HEK293 (cell line): ENCODE data around the gene PHC1.

Source experiments
- CTCF ChIA-PET: fragments of 350-600 bp; formaldehyde crosslinking; extraction: SDS; loops from one replicate; lab custom pipeline; 2021; ENCODE audit warnings: antibody characterized with exemption; lab: Yijun Ruan, JAX
- POLR2A ChIA-PET: fragments of 300-600 bp; formaldehyde crosslinking; extraction: SDS; loops from one replicate; lab custom pipeline; 2020; ENCODE audit warnings: antibody characterized with exemption, inconsistent platforms; lab: Yijun Ruan, JAX
- H3K27ac ChIP-seq: fragments of 200-500 bp; sonication (Bioruptor generic); 2 replicates; pipeline ENCODE4 v1.5.1; 2014; ENCODE audit warnings: low read depth, low read length, control low read depth, inconsistent platforms; ENCODE audit errors: extremely low read depth
- H3K36me3 ChIP-seq, 2 experiments: fragments of 200-500 bp in 1 of 2; sonication (Bioruptor generic) in 1 of 2; 1 replicate in 1 of 2; 2 replicates in 1 of 2; pipeline ENCODE4 v1.5.1; 2014 to 2017; ENCODE audit warnings: inconsistent platforms in 2 of 2, low read length in 2 of 2; ENCODE audit not compliant: control insufficient read depth in 2 of 2, insufficient read depth in 1 of 2
- H3K4me1 ChIP-seq: fragments of 200-500 bp; sonication (Bioruptor generic); 2 replicates; pipeline ENCODE4 v1.5.1; 2014; ENCODE audit warnings: mild to moderate bottlenecking, low read length, inconsistent platforms; ENCODE audit not compliant: control insufficient read depth, insufficient read depth
- H3K4me3 ChIP-seq: 2 replicates; pipeline ENCODE4 v1.5.1; 2011; ENCODE audit warnings: low read depth, mild to moderate bottlenecking, control low read depth, low read length, moderate library complexity
- H3K9me3 ChIP-seq: fragments of 200-500 bp; sonication (Bioruptor generic); 2 replicates; pipeline ENCODE4 v1.5.1; 2014; ENCODE audit warnings: low read depth, low read length, inconsistent platforms; ENCODE audit not compliant: control insufficient read depth, insufficient read depth
- AEBP2 ChIP-seq: fragments of 450-650 bp; formaldehyde crosslinking; IDR thresholded peaks from 2 replicates; pipeline ENCODE4 v1.5.1; 2016; ENCODE audit warnings: missing biosample characterization, missing genetic modification characterization, borderline replicate concordance
- BCL11A ChIP-seq: fragments of 450-650 bp; formaldehyde crosslinking; IDR thresholded peaks from 2 replicates; pipeline ENCODE4 v1.5.1; 2016; ENCODE audit warnings: low read depth, missing biosample characterization, missing genetic modification characterization
- BCL6B ChIP-seq: fragments of 450-650 bp; formaldehyde crosslinking; IDR thresholded peaks from 2 replicates; pipeline ENCODE4 v1.5.1; 2017; ENCODE audit warnings: missing biosample characterization, missing genetic modification characterization
- GLI2 ChIP-seq: fragments of 450-650 bp; formaldehyde crosslinking; IDR thresholded peaks from 2 replicates; pipeline ENCODE4; 2017; ENCODE audit warnings: missing biosample characterization, missing genetic modification characterization, low read depth, borderline replicate concordance
- HOXC10 ChIP-seq: sonication (generic); formaldehyde crosslinking; IDR thresholded peaks from 2 replicates; pipeline ENCODE4 v1.8.1; 2023; ENCODE audit warnings: mild to moderate bottlenecking, missing genetic modification reagents
- IKZF3 ChIP-seq: fragments of 450-650 bp; IDR thresholded peaks from 2 replicates; pipeline ENCODE4 v1.5.0; 2018; ENCODE audit warnings: missing biosample characterization, mild to moderate bottlenecking, missing genetic modification characterization, moderate library complexity
- SP7 ChIP-seq: fragments of 450-650 bp; formaldehyde crosslinking; IDR thresholded peaks from 2 replicates; pipeline ENCODE4 v1.5.1; 2016; ENCODE audit warnings: missing biosample characterization, missing genetic modification characterization
- YY1 ChIP-seq: fragments of 450-650 bp; formaldehyde crosslinking; IDR thresholded peaks from 2 replicates; pipeline ENCODE4 v1.5.1; 2018; ENCODE audit warnings: missing biosample characterization, missing genetic modification characterization
- ZEB2 ChIP-seq: fragments of 450-650 bp; formaldehyde crosslinking; IDR thresholded peaks from 2 replicates; pipeline ENCODE4 v1.5.1; 2016; ENCODE audit warnings: missing biosample characterization, missing genetic modification characterization
- ZFHX2 ChIP-seq: fragments of 450-650 bp; formaldehyde crosslinking; conservative IDR thresholded peaks from 2 replicates; pipeline ENCODE4 v1.5.1; 2016; ENCODE audit warnings: missing biosample characterization, missing genetic modification characterization
- ZFP3 ChIP-seq: fragments of 450-650 bp; formaldehyde crosslinking; IDR thresholded peaks from 2 replicates; pipeline ENCODE4 v1.5.1; 2016; ENCODE audit warnings: low read depth, missing biosample characterization, missing genetic modification characterization
- ZFP41 ChIP-seq: fragments of 450-650 bp; formaldehyde crosslinking; IDR thresholded peaks from 2 replicates; pipeline ENCODE4 v1.5.1; 2016; ENCODE audit warnings: missing biosample characterization, missing genetic modification characterization, borderline replicate concordance
- ZFP69B ChIP-seq: fragments of 450-650 bp; formaldehyde crosslinking; IDR thresholded peaks from 2 replicates; pipeline ENCODE4 v1.5.1; 2016; ENCODE audit warnings: missing biosample characterization, missing genetic modification characterization
- ZNF146 ChIP-seq: fragments of 450-650 bp; formaldehyde crosslinking; IDR thresholded peaks from 2 replicates; pipeline ENCODE4 v1.5.1; 2016; ENCODE audit warnings: missing biosample characterization, missing genetic modification characterization
- ZNF18 ChIP-seq: fragments of 450-650 bp; formaldehyde crosslinking; IDR thresholded peaks from 2 replicates; pipeline ENCODE4 v1.5.1; 2016; ENCODE audit warnings: missing biosample characterization, missing genetic modification characterization
- ZNF202 ChIP-seq: fragments of 450-650 bp; formaldehyde crosslinking; IDR thresholded peaks from 2 replicates; pipeline ENCODE4 v1.5.1; 2016; ENCODE audit warnings: missing biosample characterization, missing genetic modification characterization, borderline replicate concordance
- ZNF211 ChIP-seq: fragments of 450-650 bp; formaldehyde crosslinking; IDR thresholded peaks from 2 replicates; pipeline ENCODE4 v1.5.1; 2016; ENCODE audit warnings: low read depth, missing biosample characterization, missing genetic modification characterization
- ZNF24 ChIP-seq: fragments of 450-650 bp; formaldehyde crosslinking; IDR thresholded peaks from 2 replicates; pipeline ENCODE4 v1.5.1; 2016; ENCODE audit warnings: missing biosample characterization, missing genetic modification characterization
- ZNF398 ChIP-seq: fragments of 450-650 bp; formaldehyde crosslinking; IDR thresholded peaks from 2 replicates; pipeline ENCODE4 v1.5.1; 2017; ENCODE audit warnings: missing biosample characterization, missing genetic modification characterization
- ZNF501 ChIP-seq: fragments of 450-650 bp; formaldehyde crosslinking; IDR thresholded peaks from 2 replicates; pipeline ENCODE4 v1.5.1; 2016; ENCODE audit warnings: missing biosample characterization, missing genetic modification characterization
- ZNF529 ChIP-seq: fragments of 450-650 bp; formaldehyde crosslinking; IDR thresholded peaks from 2 replicates; pipeline ENCODE4 v1.5.1; 2017; ENCODE audit warnings: missing genetic modification characterization, missing biosample characterization; ENCODE audit not compliant: insufficient replicate concordance
- ZNF600 ChIP-seq: fragments of 450-650 bp; formaldehyde crosslinking; IDR thresholded peaks from 2 replicates; pipeline ENCODE4 v1.5.1; 2016; ENCODE audit warnings: missing biosample characterization, missing genetic modification characterization
- ZNF610 ChIP-seq: fragments of 450-650 bp; formaldehyde crosslinking; IDR thresholded peaks from 2 replicates; pipeline ENCODE4 v1.5.1; 2016; ENCODE audit warnings: missing biosample characterization, missing genetic modification characterization, borderline replicate concordance
- ZNF76 ChIP-seq: fragments of 450-650 bp; formaldehyde crosslinking; IDR thresholded peaks from 2 replicates; pipeline ENCODE4; 2016; ENCODE audit warnings: low read depth, missing biosample characterization, missing genetic modification characterization, borderline replicate concordance
- ZSCAN30 ChIP-seq: fragments of 450-650 bp; IDR thresholded peaks from 2 replicates; pipeline ENCODE4 v1.5.1; 2018; ENCODE audit warnings: missing biosample characterization, mild to moderate bottlenecking, missing genetic modification characterization, moderate library complexity
- ZSCAN5A ChIP-seq: fragments of 450-650 bp; formaldehyde crosslinking; IDR thresholded peaks from 2 replicates; pipeline ENCODE4 v1.5.1; 2016; ENCODE audit warnings: missing biosample characterization, missing genetic modification characterization
- TF ChIP-seq, protein P1 (sequence below): fragments of 450-650 bp; formaldehyde crosslinking; IDR thresholded peaks from 2 replicates; pipeline ENCODE4 v1.5.1; 2016; ENCODE audit warnings: missing biosample characterization, missing genetic modification characterization
- TF ChIP-seq, protein P2 (sequence below): fragments of 450-650 bp; formaldehyde crosslinking; IDR thresholded peaks from 2 replicates; pipeline ENCODE4 v1.5.1; 2016; ENCODE audit warnings: missing biosample characterization, missing genetic modification characterization

The PHC1 gene

GRCh38 chr12:8946733-8947132 is 32.4 kb downstream of the PHC1 start (continued):
- TF ChIP-seq ZNF24 (tag by site-specific recombination) = no peak
- no peak for TF ChIP-seq BCL11A (tag by site-specific recombination)
- no peak for TF ChIP-seq HOXC10
- no peak for TF ChIP-seq ZNF501 (tag by site-specific recombination)
- no peak for TF ChIP-seq BCL6B (tag by site-specific recombination)
- no peak for TF ChIP-seq IKZF3 (tag by site-specific recombination)
- no peak for TF ChIP-seq ZFP41
- TF ChIP-seq SP7 = no peak
- TF ChIP-seq ZNF76 (tag by site-specific recombination) = no peak

GRCh38 chr12:8947737-8948136 is 33.4 kb downstream of the PHC1 start:
- ChIA-PET POLR2A (interaction anchor here (1.3 to 3.0 kb wide), 2 partner anchors 13 to 33 kb away, joined by 3 to 21 read pairs; partner anchors contain the start of gene PHC1), CTCF (interaction anchor here (0.6 to 0.9 kb wide), 2 partner anchors 101 to 291 kb away, joined by 3 to 4 read pairs; no protein-coding TSS in a partner anchor)
- H3K36me3 ChIP-seq = peaks cover 29 to 43% of the 10 kb centered on the region in 2 experiments
- H3K27ac ChIP-seq = no peak overlapping the region
- TF ChIP-seq ZNF202 (no peak), ZFP69B (tag by site-specific recombination) (no peak), ZFP3 (tag by site-specific recombination) (no peak), AEBP2 (no peak), ZNF529 (no peak), ZSCAN5A (no peak), ZEB2 (tag by site-specific recombination) (no peak), ZNF211 (tag by site-specific recombination) (no peak), ZNF600 (no peak), ZFHX2 (tag by site-specific recombination) (no peak), YY1 (tag by site-specific recombination) (no peak), ZNF18 (tag by site-specific recombination) (no peak), ZNF610 (tag by site-specific recombination) (no peak), GLI2 (tag by site-specific recombination) (no peak), ZSCAN30 (no peak), ZNF146 (no peak), HOXC10 (no peak), ZNF398 (tag by site-specific recombination) (no peak)
- TF ChIP-seq, protein P1, sequence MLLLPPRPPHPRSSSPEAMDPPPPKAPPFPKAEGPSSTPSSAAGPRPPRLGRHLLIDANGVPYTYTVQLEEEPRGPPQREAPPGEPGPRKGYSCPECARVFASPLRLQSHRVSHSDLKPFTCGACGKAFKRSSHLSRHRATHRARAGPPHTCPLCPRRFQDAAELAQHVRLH (tag by site-specific recombination) = no peak
- TF ChIP-seq, protein P2, sequence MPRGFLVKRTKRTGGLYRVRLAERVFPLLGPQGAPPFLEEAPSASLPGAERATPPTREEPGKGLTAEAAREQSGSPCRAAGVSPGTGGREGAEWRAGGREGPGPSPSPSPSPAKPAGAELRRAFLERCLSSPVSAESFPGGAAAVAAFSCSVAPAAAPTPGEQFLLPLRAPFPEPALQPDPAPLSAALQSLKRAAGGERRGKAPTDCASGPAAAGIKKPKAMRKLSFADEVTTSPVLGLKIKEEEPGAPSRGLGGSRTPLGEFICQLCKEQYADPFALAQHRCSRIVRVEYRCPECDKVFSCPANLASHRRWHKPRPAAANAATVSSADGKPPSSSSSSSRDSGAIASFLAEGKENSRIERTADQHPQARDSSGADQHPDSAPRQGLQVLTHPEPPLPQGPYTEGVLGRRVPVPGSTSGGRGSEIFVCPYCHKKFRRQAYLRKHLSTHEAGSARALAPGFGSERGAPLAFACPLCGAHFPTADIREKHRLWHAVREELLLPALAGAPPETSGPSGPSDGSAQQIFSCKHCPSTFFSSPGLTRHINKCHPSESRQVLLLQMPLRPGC (tag by site-specific recombination) = no peak
- H3K4me3 ChIP-seq = no peak overlapping the region
- H3K9me3 ChIP-seq = no peaks in the 10 kb centered on the region
- peaks cover 9% of the 10 kb centered on the region for H3K4me1 ChIP-seq
